Medulla oblongata (tissue), 1 donor: ENCODE results near the gene IL17D.
A peak's percentile ranks its signal among the peaks of the same experiment; 100 is the strongest.

Experiments used
- DNase-seq: peaks from one replicate; pipeline ENCODE4 v3.0.0-alpha.2; 2015; ENCODE audit errors: extremely low spot score

The IL17D gene

GRCh38 chr13:20691616-20692015 lies 11.9 kb upstream of the IL17D start:
- no peak for DNase-seq

DNA sequence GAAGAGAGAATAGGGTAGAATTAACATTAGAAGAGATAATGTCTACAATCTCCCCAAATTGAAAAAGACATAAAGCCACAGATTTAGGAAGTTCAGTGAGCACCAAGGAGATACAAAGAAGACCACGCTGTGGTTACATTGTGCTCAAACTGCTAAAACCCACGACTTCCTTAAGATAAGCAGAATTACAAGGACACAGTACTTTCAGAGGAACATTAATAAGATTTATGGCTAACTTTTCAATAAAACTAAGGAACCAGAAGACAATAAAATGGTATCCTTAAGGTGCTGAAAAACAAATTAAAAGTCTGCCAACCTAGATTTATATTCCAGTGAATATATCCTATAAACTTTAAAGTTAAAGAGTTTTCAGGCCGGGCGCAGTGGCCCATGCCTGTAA lies 7.4 kb upstream of the IL17D start:
- no peak for DNase-seq

- DNase-seq = no peak
Observed at GRCh38 chr13:20699715-20700114, 3.8 kb upstream of the IL17D start.

DNA sequence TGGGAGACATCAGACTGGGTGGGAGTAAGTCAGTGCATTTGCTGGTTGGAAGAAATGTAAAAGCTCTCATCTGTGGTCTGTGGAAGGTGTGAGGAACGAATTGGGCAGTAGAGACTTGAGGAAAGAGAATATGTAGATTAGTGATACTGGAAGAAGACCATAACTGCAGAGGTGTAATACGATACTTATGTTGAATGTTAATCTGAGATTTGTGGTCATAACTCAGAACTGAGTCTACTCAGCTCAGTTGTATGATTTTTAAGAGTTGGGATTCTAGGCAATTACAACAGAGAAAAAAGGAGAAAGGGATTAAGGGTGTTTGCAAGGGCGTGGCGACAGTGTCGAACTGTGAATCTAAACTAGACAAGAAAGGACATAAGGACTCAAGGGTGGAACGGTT lies 3.2 kb upstream of the IL17D start:
- no peak for DNase-seq

DNA sequence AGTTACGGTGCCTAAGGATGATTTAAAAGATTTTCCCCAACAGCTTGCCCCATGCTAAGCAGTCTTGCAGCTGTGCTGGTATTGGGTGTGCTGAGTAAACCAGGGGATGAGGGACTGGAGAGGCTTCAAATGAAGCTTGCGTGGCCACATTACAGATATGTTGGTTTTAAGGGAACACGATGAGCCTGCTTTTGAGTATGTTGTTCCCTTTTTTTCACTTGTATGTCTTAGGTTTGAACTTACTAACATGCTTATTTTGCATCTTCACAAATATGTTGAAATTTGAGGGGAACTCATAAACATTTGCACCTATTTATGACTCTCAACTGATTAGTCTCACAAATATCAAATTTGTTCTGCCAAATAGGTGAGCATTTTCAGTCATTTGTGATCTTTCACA lies 2.0 kb upstream of the IL17D start:
- DNase-seq = no peak

DNA sequence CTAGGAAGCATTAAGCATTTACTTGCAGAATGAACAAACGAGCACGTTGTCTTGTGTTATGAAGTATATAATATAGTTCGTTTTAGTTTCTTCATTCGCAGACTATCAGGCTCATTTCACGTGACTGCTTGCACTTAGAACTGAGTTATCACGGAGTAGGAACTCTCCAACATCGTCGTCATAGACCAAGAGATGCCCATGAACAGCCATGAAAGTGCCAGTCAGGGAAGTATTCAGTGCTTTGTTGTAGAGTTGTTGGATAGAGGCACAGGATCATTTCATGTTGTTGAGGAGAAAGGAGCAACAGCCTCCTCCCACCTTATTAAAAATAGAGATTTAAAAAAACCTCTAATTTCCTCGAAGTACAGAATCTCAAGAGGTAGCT lies 977 bp upstream of the IL17D start:
- DNase-seq = peak; percentile 59

GRCh38 chr13:20703780-20704458 lies 420 bp downstream of the IL17D start:
- peak; percentile 62 for DNase-seq

DNA sequence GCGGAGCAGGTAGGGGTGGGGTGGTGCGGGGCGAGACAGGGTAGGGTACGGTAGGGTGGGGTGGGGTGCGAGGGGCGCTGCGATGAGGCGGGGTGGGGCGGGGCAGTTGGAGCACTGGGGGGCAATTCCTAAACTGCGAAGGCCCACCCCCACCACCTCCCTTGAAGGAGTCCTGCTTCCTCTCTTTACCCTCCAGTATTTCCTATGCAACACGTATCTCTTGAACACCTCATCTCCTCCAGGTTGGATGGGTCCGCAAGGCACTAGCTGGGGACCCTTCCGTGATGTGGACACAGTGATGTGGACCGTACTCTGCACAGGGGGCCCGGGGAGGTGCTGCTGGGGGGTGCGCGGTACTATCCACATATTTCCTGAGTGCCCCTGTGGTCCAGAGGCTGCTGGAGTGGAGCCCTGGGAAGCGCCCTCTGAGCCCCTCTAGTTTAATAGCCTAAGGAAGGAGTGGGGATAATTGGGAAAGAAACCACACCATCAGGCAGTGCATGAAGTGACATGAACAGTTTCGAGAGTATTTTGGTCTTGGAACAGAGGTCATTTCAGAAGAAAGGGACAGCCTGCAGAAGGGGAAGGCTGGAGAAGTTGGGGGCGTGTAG lies 1.1 kb downstream of the IL17D start:
- DNase-seq = no peak

DNA sequence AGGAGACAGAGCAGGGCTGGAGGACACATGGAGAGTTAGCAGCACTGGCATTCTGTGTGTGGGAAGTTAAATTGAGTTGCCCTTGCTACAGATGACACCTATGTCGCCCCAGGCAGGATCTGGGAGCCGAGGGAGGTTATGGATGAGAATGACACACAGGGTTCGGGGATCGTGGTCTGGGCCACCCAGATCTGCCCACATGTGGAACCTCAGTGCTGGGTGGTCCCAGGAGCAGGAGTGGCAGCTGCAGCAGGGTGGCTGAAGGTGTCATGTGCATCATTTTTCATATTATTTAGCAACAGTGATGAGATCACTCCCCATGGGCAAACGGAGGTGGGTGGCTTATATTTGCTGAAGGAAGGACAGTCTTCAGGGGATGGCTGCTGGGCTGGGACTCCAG lies 3.2 kb downstream of the IL17D start:
- no peak for DNase-seq

GRCh38 chr13:20708216-20708615 lies 4.7 kb downstream of the IL17D start:
- no peak for DNase-seq

DNA sequence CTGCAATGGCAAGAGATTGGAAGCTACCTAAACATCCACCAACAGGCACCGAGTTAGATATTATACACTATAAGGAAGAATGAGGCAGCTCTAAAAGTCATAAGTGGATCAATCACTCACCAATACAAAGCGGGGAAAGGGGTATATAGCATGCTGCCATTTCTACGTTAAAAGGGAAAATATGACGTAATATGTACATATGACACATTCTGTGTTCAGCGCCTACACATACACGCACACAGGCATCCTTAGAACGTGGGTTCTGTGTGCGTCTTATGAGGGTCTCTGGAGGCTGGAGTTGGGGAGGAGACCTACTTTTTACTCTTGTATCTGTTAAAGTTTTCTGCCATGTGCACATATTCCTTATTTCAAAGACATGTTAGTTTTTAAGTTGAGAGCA lies 5.9 kb downstream of the IL17D start:
- no peak for DNase-seq

GRCh38 chr13:20709782-20710181 lies 6.3 kb downstream of the IL17D start:
- no peak for DNase-seq

DNA sequence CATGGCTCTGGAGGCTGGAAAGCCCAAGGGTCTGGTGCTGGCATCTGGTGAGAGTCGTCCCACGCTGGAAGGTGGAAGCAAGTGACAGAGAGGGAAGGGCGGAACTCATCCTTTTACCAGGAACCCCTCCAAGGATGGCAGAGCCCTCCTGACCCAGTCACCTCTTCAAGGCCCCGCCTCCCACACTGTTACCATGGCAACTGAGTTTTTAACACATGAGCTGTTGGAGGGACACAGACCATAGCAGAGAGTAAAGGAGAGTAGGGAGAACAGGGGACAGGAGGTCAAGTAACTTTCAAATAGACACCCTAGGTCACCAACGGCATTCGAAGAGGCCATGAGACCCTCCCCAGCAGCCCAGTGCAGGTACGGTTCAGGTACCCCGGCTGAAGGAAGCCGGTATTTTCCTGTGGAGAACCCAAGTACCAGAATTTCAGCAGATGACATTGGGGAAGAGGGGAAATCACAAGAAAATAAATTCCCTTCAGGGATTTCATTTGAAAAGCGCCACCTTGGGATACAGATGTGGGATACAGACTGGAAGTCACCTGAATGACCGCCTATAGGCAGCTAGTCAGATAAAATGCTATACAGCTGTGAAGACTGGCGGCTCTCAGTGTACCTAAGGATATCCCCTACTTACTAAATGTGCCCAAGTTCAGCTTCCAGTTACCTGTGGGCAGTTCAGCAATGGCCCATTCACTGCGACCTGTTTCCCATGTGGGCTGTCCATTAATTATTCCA lies 8.0 kb downstream of the IL17D start:
- no peak for DNase-seq

DNA sequence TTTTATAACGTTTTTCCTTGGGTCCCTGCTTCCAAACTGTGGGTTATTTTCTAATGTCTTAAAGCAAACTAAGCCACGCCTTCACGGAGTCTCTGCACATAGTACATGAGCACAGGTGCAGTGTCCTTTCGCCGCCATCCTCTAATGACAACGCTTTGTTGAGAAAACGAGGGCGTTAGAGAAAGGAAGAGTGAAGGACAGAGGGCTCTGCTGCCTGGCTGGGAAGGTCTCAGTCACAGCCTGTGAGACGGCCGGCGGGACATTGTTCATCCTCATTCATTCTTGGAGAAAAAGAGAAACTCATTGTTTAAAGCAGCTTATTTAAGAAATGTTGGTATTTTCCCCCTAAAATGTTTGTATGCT lies 9.5 kb downstream of the IL17D start:
- peak; percentile 21 for DNase-seq

- peak; percentile 69 for DNase-seq
Observed at GRCh38 chr13:20713751-20714150, 10.3 kb downstream of the IL17D start.

DNA sequence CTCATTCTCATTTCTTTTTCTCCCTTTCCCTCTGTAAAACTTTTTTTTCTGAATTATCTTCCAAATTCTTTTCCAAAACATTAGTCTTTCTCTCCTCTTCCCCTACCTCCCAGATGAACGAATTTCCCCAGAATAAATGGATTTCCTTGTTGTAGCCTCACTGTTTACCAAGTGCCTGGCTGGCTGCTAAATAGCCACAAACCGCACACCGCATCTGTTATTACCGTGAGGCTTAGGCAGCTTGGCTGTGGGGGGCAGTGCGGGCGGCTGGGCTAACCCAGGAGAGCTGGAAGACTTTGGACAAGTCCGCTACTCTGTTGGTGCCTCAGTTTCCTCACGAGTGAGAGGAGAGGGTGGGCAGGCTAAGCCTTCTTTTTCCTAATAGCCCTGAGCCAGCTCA lies 10.7 kb downstream of the IL17D start:
- DNase-seq = peak; percentile 35

DNA sequence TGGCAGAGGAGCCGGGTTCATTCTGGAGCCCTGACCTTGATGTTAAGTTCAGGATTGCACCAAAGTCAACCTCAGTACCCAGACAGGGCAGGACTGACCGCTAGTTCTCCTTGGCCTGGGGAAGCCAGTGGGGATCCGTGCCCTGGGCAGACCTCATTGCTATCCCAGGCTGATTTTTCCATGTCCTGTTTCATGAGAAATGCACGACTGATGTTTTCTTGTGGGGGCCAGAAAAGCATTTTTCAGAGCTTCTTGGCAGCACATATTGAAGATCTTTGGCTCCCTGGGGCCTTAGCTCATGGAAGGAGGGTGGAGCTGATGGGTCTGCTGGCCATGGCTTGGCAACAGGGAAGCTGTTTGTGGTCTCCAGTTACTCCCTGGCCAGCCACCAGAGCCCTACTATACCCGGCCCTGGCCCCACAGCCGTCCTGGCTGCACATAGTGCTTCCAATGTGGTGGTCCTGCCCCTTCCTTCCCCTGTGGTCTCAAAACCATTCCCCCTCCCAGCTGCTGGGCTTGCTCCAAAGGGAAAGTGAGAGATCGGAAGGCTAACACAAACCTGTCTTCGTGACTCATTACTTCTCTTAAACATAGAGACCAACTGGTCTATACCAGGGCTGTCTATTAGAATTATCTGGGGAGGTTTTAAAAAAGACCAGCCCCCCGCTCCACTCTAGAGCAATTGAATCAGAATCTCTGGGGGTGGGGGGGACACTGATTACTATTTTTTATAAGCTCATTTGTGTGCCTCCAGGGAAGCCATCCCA lies 11.2 kb downstream of the IL17D start:
- DNase-seq = peak; percentile 32

- no peak for DNase-seq
Observed at GRCh38 chr13:20715330-20715712, 11.8 kb downstream of the IL17D start.

DNA sequence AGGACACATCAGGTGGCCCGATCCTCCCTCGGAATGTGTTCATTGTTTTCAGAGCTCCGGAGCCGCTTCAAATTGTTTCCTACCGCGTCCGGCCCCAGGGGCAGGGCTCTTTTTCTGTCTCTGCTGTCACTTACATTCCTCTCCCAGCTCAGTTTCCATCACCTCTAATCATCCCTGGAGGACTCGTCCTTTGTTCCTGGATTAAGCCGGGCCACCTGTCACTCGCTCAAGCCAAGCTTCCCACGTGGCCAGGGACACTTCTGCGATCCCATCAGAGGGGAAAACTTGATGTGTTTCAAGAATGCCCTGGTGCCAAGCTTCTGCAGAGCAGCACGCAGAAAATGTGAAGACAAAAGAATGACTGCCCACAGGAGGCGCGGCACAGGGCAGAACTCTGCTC lies 13.5 kb downstream of the IL17D start:
- DNase-seq = no peak

DNA sequence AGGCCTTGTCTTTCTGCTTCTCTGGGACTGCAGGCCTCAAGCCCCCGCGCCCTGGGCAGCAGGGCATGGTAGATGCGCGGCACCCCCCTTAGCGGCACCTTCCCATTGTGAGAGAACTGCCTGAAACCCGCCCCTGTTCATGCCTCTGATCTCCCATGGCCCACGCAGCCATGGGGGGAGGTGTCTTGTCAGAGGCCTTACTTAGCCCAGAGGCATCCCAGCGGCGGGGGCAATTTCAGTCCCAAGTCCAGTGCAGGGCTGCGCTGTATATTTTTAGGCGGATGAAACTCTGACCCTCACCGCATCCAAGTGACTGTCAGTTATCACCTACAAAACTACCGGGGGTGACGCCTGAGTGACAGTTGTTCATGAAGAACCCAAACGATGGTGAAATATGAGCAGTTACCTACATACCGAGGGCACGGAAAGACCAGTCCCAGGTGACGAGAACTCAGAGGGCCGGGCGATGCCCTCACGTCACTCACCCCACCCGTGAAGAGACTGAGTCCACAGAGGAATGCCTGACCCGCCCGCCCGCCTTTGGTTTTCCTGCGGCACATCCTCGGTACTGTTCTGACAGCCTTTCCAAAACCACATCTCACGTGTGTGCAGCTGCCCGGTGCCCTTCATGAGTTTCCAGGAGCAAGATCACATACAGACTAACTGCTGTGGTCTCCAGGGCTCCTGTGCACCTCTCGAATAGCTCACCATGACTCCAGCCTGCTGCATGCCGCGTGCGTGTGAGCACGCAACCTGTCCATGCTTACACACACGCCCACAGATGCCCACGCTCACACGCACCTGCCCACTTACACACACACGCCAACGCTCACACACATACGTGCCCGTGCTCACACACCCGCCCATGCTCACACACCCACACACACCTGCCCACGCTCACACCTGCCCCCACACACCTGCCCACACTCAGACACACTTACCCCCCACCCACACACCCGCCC lies 14.4 kb downstream of the IL17D start:
- no peak for DNase-seq

DNA sequence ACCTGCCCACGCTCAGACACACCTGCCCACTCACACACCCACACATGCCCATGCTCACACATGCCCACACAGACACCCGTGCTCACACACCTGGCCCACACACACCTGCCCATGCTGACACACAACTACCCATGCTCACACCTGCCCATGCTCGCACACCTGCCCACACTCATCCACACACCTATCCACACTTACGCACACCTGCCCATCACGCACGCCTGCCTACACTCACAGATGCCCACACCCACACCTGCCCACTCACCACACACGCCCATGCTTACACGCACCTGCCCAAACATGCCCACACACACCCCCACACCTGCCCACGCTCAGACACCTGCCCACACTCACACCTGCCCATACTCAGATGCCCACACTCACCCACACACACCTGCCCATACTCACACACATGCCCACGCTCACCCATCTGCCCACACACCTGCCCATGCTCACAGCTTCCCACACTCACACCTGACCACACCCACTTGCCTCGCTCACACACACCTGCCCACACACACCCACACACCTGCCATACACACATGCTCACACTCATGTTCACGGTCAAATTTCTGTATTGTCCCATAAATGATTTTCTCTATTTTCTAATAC lies 15.6 kb downstream of the IL17D start:
- DNase-seq = no peak
